Stimulated activated naive CD8-positive, alpha-beta T cell treated with anti-CD3 and anti-CD28 coated beads, Interleukin-15, Interleukin-2, amounts not matched to agents 100 ng/mL and 50 ng/mL, for 24 hours (primary cell): ENCODE measurements around the gene CHGA.

ENCODE experiments used
- H3K27ac Mint-ChIP-seq: one replicate; pipeline ENCODE4 v1.8.0; 2021; ENCODE audit warnings: mild to moderate bottlenecking, mixed read lengths
- H3K27me3 Mint-ChIP-seq: one replicate; pipeline ENCODE4 v1.8.0; 2021; ENCODE audit warnings: mixed read lengths
- H3K36me3 Mint-ChIP-seq: one replicate; pipeline ENCODE4 v1.8.0; 2021; ENCODE audit warnings: low read depth, mixed read lengths
- H3K4me1 Mint-ChIP-seq: one replicate; pipeline ENCODE4 v1.8.0; 2021; ENCODE audit warnings: low read depth, mixed read lengths
- H3K4me3 Mint-ChIP-seq: one replicate; pipeline ENCODE4 v1.8.0; 2021; ENCODE audit warnings: mild to moderate bottlenecking, mixed read lengths
- H3K9me3 Mint-ChIP-seq: one replicate; pipeline ENCODE4 v1.8.0; 2021; ENCODE audit warnings: mixed read lengths

Gene CHGA

DNA sequence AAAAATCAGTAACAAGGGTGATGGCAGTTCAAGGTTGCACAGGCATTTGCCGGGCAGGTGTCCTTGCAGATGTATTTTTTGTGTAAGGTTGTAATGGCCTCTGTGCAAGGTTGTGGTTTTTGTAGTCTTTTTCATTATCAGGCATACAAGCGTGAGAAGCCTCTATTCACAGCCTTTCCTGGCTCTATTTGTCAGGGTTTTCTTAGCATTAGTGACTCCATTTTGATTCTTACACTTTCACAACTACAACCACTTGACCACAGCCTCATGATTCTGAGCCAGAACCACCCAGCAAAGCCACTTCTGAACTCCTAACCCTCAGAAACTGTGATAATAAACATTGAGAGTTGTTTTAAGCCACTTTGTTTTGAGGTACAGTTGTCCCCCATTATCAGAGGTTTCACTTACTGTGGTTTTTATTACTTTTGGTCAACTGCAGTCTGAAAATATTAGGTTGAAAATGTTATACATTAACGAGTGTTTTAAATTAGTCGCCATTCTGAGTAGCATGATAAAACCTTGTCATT is 27.5 kb upstream of the CHGA start:
- Mint-ChIP-seq H3K4me1 (peaks cover 53% of the 10 kb centered on the region), H3K27me3 (peaks cover 13% of the 10 kb centered on the region), H3K36me3 (no peaks in the 10 kb centered on the region), H3K4me3 (no peak overlapping the region), H3K9me3 (peaks cover 9% of the 10 kb centered on the region), H3K27ac (no peak overlapping the region)

DNA sequence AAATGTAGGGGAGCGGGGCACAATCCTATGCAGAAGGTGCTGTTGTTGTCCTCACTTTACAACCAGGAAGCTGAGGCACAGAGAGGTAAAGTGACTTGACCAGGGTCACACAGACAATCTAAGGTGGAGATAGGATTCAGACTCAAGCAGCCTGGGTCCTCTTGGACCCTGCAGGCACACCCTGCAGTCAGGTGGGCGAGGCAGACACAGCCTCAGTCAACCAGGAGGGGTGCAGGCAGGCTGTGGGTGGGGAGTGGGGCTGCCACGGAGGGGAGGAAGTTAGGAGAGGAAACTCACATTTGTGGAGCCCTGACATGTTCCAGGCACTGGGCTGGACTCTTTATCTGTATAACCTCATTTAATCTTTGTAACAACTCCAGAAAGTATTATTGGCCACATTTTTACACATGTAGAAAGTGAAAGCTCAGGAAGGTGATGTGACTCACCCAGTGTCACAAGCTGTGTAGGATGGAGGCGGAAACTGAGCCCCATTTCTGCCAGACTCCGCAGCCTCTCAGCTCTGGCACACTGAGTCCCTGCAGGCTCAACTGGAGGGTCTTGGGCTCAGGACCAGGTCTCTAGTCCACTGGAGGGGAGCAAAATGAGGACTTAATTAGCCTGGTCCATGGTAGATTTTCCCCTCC is 24.9 kb upstream of the CHGA start:
- no peaks in the 10 kb centered on the region for H3K36me3 Mint-ChIP-seq
- peak overlapping the region; percentile 79 for H3K27ac Mint-ChIP-seq
- H3K4me1 Mint-ChIP-seq: peaks cover 42% of the 10 kb centered on the region
- peaks cover 24% of the 10 kb centered on the region for H3K27me3 Mint-ChIP-seq
- peak overlapping the region; percentile 28 for H3K4me3 Mint-ChIP-seq
- H3K9me3 Mint-ChIP-seq: peaks cover 5% of the 10 kb centered on the region

GRCh38 chr14:92898566-92899131 is 24.3 kb upstream of the CHGA start:
- peaks cover 42% of the 10 kb centered on the region for H3K4me1 Mint-ChIP-seq
- H3K36me3 Mint-ChIP-seq: no peaks in the 10 kb centered on the region
- H3K27ac Mint-ChIP-seq: peak overlapping the region; percentile 72
- peak overlapping the region; percentile 28 for H3K4me3 Mint-ChIP-seq
- peaks cover 27% of the 10 kb centered on the region for H3K27me3 Mint-ChIP-seq
- peaks cover 2% of the 10 kb centered on the region for H3K9me3 Mint-ChIP-seq

GRCh38 chr14:92900660-92901059 is 22.3 kb upstream of the CHGA start:
- no peak overlapping the region for H3K27ac Mint-ChIP-seq
- no peak overlapping the region for H3K4me3 Mint-ChIP-seq
- H3K36me3 Mint-ChIP-seq: no peaks in the 10 kb centered on the region
- H3K27me3 Mint-ChIP-seq: peaks cover 20% of the 10 kb centered on the region
- H3K4me1 Mint-ChIP-seq: peaks cover 39% of the 10 kb centered on the region
- no peaks in the 10 kb centered on the region for H3K9me3 Mint-ChIP-seq

- Mint-ChIP-seq H3K4me3 (no peak overlapping the region), H3K4me1 (peaks cover 39% of the 10 kb centered on the region), H3K9me3 (no peaks in the 10 kb centered on the region), H3K36me3 (no peaks in the 10 kb centered on the region), H3K27ac (peak overlapping the region; percentile 1), H3K27me3 (peaks cover 17% of the 10 kb centered on the region)
These were observed 20.8 kb upstream of the CHGA start for GRCh38 chr14:92902191-92902590.

GRCh38 chr14:92902726-92903125 is 20.2 kb upstream of the CHGA start:
- H3K4me3 Mint-ChIP-seq: no peak overlapping the region
- no peaks in the 10 kb centered on the region for H3K36me3 Mint-ChIP-seq

DNA sequence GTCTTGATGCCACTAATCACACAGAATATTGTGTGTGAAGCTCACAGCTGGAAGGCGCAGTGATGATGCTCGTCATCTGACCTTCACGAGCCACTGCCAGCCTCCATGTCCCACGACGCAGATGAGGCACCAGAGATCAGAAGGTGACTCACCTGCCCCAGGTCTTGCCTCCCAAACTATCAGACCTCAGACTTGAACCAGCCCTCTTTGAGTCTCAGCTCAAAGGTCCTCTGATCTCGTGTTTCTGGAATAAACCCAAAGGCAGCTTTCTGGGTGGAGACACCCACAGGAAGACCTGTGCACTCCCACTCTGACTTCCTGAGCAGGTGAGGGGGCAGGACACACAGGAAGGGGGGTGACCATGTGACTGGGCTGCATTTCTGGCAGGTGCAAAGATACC is 19.6 kb upstream of the CHGA start:
- Mint-ChIP-seq H3K4me1 (peaks cover 31% of the 10 kb centered on the region), H3K27ac (no peak overlapping the region), H3K9me3 (no peaks in the 10 kb centered on the region), H3K4me3 (no peak overlapping the region), H3K36me3 (no peaks in the 10 kb centered on the region), H3K27me3 (peaks cover 20% of the 10 kb centered on the region)

More at GRCh38 chr14:92902726-92903125, 20.2 kb upstream of the CHGA start:
- Mint-ChIP-seq H3K4me1 (peaks cover 37% of the 10 kb centered on the region), H3K27me3 (peaks cover 20% of the 10 kb centered on the region), H3K27ac (peak overlapping the region; percentile 1), H3K9me3 (no peaks in the 10 kb centered on the region)

DNA sequence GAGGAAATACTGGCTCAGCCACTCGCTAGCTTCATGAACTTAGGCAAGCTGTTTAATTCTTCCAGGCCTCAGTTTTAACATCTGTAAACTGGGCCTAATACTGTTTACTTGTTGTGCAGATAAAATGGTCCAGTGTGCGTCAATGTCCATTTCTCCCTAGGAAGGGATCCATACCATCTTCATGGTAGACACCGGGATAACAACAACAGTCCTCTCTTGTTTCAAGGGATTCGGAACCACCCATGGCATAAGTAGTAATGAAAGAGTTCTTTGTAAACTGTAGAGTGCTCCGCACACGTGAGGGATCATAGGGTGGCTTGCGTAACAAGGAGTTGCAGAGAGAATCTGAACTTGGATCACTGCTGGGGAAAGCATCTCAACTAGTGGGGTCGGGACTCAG is 17.3 kb upstream of the CHGA start:
- H3K27me3 Mint-ChIP-seq: peaks cover 24% of the 10 kb centered on the region
- H3K4me1 Mint-ChIP-seq: peaks cover 17% of the 10 kb centered on the region
- H3K27ac Mint-ChIP-seq: no peak overlapping the region
- no peak overlapping the region for H3K4me3 Mint-ChIP-seq
- no peaks in the 10 kb centered on the region for H3K36me3 Mint-ChIP-seq
- no peaks in the 10 kb centered on the region for H3K9me3 Mint-ChIP-seq

- Mint-ChIP-seq H3K27ac (no peak overlapping the region), H3K27me3 (peaks cover 24% of the 10 kb centered on the region), H3K9me3 (no peaks in the 10 kb centered on the region), H3K4me3 (no peak overlapping the region), H3K4me1 (peaks cover 17% of the 10 kb centered on the region), H3K36me3 (no peaks in the 10 kb centered on the region)
These were observed 16.5 kb upstream of the CHGA start for GRCh38 chr14:92906420-92906819.

GRCh38 chr14:92906823-92907222 is 16.1 kb upstream of the CHGA start:
- Mint-ChIP-seq H3K4me1 (peaks cover 17% of the 10 kb centered on the region), H3K36me3 (no peaks in the 10 kb centered on the region), H3K9me3 (no peaks in the 10 kb centered on the region), H3K27ac (no peak overlapping the region), H3K4me3 (no peak overlapping the region), H3K27me3 (peaks cover 24% of the 10 kb centered on the region)

GRCh38 chr14:92907316-92907911 is 15.5 kb upstream of the CHGA start:
- Mint-ChIP-seq H3K4me1 (peaks cover 14% of the 10 kb centered on the region), H3K27ac (no peak overlapping the region), H3K36me3 (no peaks in the 10 kb centered on the region), H3K4me3 (no peak overlapping the region), H3K27me3 (peaks cover 19% of the 10 kb centered on the region), H3K9me3 (no peaks in the 10 kb centered on the region)

DNA sequence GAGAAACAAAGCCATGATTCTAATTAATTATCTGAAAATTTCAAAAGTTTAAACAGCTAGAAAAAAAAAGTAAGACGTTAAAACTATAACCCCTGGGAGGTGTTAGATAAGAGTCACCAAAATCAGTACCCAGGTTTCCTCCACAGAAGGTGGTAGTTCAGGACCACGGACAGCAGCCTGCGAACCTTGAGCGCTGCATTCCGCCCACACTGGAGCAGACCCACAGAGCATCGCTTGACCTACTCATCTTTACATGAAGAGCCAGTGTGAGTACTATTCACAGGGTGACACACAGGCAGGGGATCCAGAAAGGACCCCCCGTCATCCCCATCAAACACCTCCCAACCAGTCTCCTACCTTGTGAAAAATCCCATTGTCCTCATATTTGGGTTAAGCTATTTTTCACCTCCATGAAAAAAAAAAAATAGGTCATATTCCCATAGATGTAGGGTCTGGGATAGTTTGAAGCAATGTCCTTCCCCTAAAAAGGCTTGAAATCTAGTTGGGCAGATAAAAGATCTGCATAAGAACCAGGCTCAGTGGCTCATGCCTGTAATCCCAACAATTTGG is 8.8 kb upstream of the CHGA start:
- H3K4me1 Mint-ChIP-seq: no peaks in the 10 kb centered on the region
- H3K36me3 Mint-ChIP-seq: no peaks in the 10 kb centered on the region
- H3K4me3 Mint-ChIP-seq: no peak overlapping the region
- no peak overlapping the region for H3K27ac Mint-ChIP-seq
- no peaks in the 10 kb centered on the region for H3K9me3 Mint-ChIP-seq
- peaks cover 12% of the 10 kb centered on the region for H3K27me3 Mint-ChIP-seq

DNA sequence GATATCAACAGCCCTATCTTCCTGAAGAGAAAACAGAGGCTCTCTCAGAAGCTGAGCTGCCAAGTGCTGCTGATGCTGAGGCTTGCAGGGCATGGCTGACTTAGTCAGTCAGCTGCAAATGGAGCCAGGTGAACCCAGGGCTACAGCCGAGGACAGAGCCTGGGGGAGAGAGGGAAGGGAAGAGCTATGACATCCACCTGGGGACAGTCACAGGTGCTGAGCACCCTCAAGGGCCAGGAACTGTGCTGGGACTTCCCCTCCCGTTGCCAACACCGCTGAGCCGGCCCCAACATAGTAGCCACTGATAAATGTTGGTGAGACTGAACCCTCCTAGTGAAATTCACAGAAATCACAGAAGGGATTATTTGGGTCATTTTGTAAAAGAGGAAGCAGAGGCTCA is 6.7 kb upstream of the CHGA start:
- Mint-ChIP-seq H3K4me1 (no peaks in the 10 kb centered on the region), H3K4me3 (no peak overlapping the region), H3K36me3 (no peaks in the 10 kb centered on the region), H3K27ac (no peak overlapping the region), H3K27me3 (peaks cover 20% of the 10 kb centered on the region), H3K9me3 (no peaks in the 10 kb centered on the region)

- H3K4me3 Mint-ChIP-seq: no peak overlapping the region
- no peak overlapping the region for H3K27ac Mint-ChIP-seq
- H3K4me1 Mint-ChIP-seq: no peaks in the 10 kb centered on the region
- H3K9me3 Mint-ChIP-seq: no peaks in the 10 kb centered on the region
- no peaks in the 10 kb centered on the region for H3K36me3 Mint-ChIP-seq
- H3K27me3 Mint-ChIP-seq: peaks cover 31% of the 10 kb centered on the region
These were observed 5.7 kb upstream of the CHGA start for GRCh38 chr14:92917041-92917940.
